ENCODE measurements around the gene CCL16. TPM values are rescaled to one million over a fixed set of nuclear protein-coding genes. Genes with fewer than 3 reads are reported as not detected.
"Not testable (repeated sequence)": the region's sequence is repeated elsewhere in the genome, so short reads cannot be mapped to it uniquely, and the experiment has no call there.

The CCL16 gene
- polyA plus RNA-seq, 1 experiment: not detected

- CTCF ChIA-PET: interaction anchor here (1.3 to 1.4 kb wide), 2 partner anchors 93 to 207 kb away, joined by 4 read pairs; no protein-coding TSS in a partner anchor
Observed at GRCh38 chr17:35942588-35943186, 38.6 kb downstream of the CCL16 start.

GRCh38 chr17:35938492-35938891 lies 42.8 kb downstream of the CCL16 start:
- H3K4me3 ChIP-seq (ENCODE audit: low read depth, low read length); H3K36me3 ChIP-seq (ENCODE audit: control insufficient read depth, insufficient read depth, low read length); H3K27me3 ChIP-seq (ENCODE audit: control insufficient read depth, insufficient read depth, low read length); DNase-seq (ENCODE audit: low read depth); POLR2A ChIA-PET: not testable (repeated sequence)
- CTCF ChIA-PET: interaction anchor here (1.3 to 1.5 kb wide), 2 partner anchors 9 to 10 kb away, joined by 3 to 4 read pairs; no protein-coding TSS in a partner anchor

More at GRCh38 chr17:35942588-35943186, 38.6 kb downstream of the CCL16 start:
- no peak for TF ChIP-seq CTCF (IDR thresholded peaks at IDR 0.05; ENCODE audit: insufficient read depth, low read depth, low read length)
- DNase-seq (ENCODE audit: low read depth): no peak
- no peaks in the 10 kb centered on the region for H3K36me3 ChIP-seq (ENCODE audit: control insufficient read depth, insufficient read depth, low read length)
- no peaks in the 10 kb centered on the region for H3K27me3 ChIP-seq (ENCODE audit: control insufficient read depth, insufficient read depth, low read length)
- POLR2A ChIA-PET: no interaction called here
- H3K4me3 ChIP-seq (ENCODE audit: low read depth, low read length): no peak overlapping the region

GRCh38 chr17:35936063-35936462 lies 45.2 kb downstream of the CCL16 start:
- DNase-seq (ENCODE audit: low read depth): no peak
- Histone ChIP-seq H3K4me3 (ENCODE audit: low read depth, low read length) (no peak overlapping the region), H3K27me3 (ENCODE audit: control insufficient read depth, insufficient read depth, low read length) (no peaks in the 10 kb centered on the region), H3K36me3 (ENCODE audit: control insufficient read depth, insufficient read depth, low read length) (no peaks in the 10 kb centered on the region)
- ChIA-PET CTCF (no interaction called here), POLR2A (no interaction called here)
- TF ChIP-seq CTCF (IDR thresholded peaks at IDR 0.05; ENCODE audit: insufficient read depth, low read depth, low read length): no peak

GRCh38 chr17:35934760-35935159 lies 46.5 kb downstream of the CCL16 start:
- TF ChIP-seq CTCF (IDR thresholded peaks at IDR 0.05; ENCODE audit: insufficient read depth, low read depth, low read length): no peak
- POLR2A ChIA-PET: no interaction called here
- DNase-seq (ENCODE audit: low read depth): no peak
- CTCF ChIA-PET: no interaction called here
- Histone ChIP-seq H3K27me3 (ENCODE audit: control insufficient read depth, insufficient read depth, low read length) (no peaks in the 10 kb centered on the region), H3K36me3 (ENCODE audit: control insufficient read depth, insufficient read depth, low read length) (no peaks in the 10 kb centered on the region), H3K4me3 (ENCODE audit: low read depth, low read length) (no peak overlapping the region)

GRCh38 chr17:35932586-35932985 lies 48.7 kb downstream of the CCL16 start:
- POLR2A ChIA-PET: no interaction called here
- H3K27me3 ChIP-seq (ENCODE audit: control insufficient read depth, insufficient read depth, low read length): no peaks in the 10 kb centered on the region
- H3K4me3 ChIP-seq (ENCODE audit: low read depth, low read length): no peak overlapping the region
- H3K36me3 ChIP-seq (ENCODE audit: control insufficient read depth, insufficient read depth, low read length): no peaks in the 10 kb centered on the region
- TF ChIP-seq CTCF (IDR thresholded peaks at IDR 0.05; ENCODE audit: insufficient read depth, low read depth, low read length): no peak
- CTCF ChIA-PET: interaction anchor here (1.1 kb wide), 1 partner anchor 15 kb away, joined by 5 read pairs; no protein-coding TSS in a partner anchor
- no peak for DNase-seq (ENCODE audit: low read depth)
